Glutamatergic neuron (in vitro differentiated cells): ENCODE measurements around the gene ADA. TPM values are rescaled to one million over a fixed set of nuclear protein-coding genes. Genes with fewer than 3 reads are reported as not detected.

Source experiments
- DNase-seq: peaks from one replicate; pipeline ENCODE4 v3.0.0; 2022
- H3K27ac Mint-ChIP-seq: one replicate; pipeline ENCODE4 v1.8.0; 2020; ENCODE audit warnings: mild to moderate bottlenecking, mixed read lengths, inconsistent platforms; ENCODE audit not compliant: unreplicated experiment
- H3K27me3 Mint-ChIP-seq: one replicate; pipeline ENCODE4 v1.8.0; 2020; ENCODE audit warnings: mild to moderate bottlenecking, moderate library complexity, mixed read lengths, inconsistent platforms; ENCODE audit not compliant: unreplicated experiment
- H3K36me3 Mint-ChIP-seq: one replicate; pipeline ENCODE4 v1.8.0; 2020; ENCODE audit warnings: mild to moderate bottlenecking, mixed read lengths, inconsistent platforms; ENCODE audit not compliant: unreplicated experiment
- H3K4me1 Mint-ChIP-seq: one replicate; pipeline ENCODE4 v1.8.0; 2020; ENCODE audit warnings: mild to moderate bottlenecking, low read depth, mixed read lengths, inconsistent platforms; ENCODE audit not compliant: unreplicated experiment
- H3K4me3 Mint-ChIP-seq: one replicate; pipeline ENCODE4 v1.8.0; 2020; ENCODE audit warnings: mild to moderate bottlenecking, mixed read lengths, inconsistent platforms; ENCODE audit not compliant: unreplicated experiment
- H3K9me3 Mint-ChIP-seq: one replicate; pipeline ENCODE4 v1.8.0; 2020; ENCODE audit warnings: mild to moderate bottlenecking, moderate library complexity, mixed read lengths, inconsistent platforms; ENCODE audit not compliant: unreplicated experiment
- total RNA-seq: library from RNA; stranded (reverse); fragmentation: NEBNext Ultra II Directional; extraction: Animal tissue kit (Norgen Biotek cat#: 25700); gene quantifications from one replicate; pipeline ENCODE4 v1.2.1, GENCODE V29; 2021; ENCODE audit not compliant: unreplicated experiment
- TF ChIP-seq, protein P1 (sequence below): fragments of 200-600 bp; sonication (generic); IDR thresholded peaks from one replicate; pipeline ENCODE4 v1.5.0; 2021; ENCODE audit not compliant: partially characterized antibody, unreplicated experiment

Gene ADA
- total RNA-seq, 1 donor from 2014 or later, result 3.1 TPM

DNA sequence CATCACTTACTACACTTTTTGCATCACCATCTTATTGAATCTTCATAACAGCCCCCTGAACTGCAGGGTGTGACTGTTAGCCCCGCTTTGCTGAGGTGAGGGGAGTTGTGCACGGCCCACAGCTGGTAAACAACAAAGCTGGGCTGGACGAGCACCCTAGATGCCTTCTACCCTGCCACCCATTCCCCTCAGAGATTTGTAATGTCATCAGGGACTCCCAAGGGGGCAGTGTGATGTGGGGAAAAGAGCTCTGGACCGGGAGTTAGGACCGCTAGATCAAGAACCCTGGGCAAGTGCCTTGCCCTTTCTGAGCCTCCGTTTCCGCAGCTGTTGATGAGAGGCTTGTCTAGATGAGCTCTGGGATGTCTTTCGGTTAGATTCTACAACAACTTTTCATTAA is 48.2 kb downstream of the ADA start:
- no peak overlapping the region for H3K4me3 Mint-ChIP-seq
- no peak overlapping the region for H3K27ac Mint-ChIP-seq
- no peaks in the 10 kb centered on the region for H3K9me3 Mint-ChIP-seq
- peaks cover 5% of the 10 kb centered on the region for H3K36me3 Mint-ChIP-seq
- TF ChIP-seq, protein P1, sequence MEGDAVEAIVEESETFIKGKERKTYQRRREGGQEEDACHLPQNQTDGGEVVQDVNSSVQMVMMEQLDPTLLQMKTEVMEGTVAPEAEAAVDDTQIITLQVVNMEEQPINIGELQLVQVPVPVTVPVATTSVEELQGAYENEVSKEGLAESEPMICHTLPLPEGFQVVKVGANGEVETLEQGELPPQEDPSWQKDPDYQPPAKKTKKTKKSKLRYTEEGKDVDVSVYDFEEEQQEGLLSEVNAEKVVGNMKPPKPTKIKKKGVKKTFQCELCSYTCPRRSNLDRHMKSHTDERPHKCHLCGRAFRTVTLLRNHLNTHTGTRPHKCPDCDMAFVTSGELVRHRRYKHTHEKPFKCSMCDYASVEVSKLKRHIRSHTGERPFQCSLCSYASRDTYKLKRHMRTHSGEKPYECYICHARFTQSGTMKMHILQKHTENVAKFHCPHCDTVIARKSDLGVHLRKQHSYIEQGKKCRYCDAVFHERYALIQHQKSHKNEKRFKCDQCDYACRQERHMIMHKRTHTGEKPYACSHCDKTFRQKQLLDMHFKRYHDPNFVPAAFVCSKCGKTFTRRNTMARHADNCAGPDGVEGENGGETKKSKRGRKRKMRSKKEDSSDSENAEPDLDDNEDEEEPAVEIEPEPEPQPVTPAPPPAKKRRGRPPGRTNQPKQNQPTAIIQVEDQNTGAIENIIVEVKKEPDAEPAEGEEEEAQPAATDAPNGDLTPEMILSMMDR, result no peak
- no peak for DNase-seq
- H3K4me1 Mint-ChIP-seq, result no peaks in the 10 kb centered on the region
- peaks cover 2% of the 10 kb centered on the region for H3K27me3 Mint-ChIP-seq

DNA sequence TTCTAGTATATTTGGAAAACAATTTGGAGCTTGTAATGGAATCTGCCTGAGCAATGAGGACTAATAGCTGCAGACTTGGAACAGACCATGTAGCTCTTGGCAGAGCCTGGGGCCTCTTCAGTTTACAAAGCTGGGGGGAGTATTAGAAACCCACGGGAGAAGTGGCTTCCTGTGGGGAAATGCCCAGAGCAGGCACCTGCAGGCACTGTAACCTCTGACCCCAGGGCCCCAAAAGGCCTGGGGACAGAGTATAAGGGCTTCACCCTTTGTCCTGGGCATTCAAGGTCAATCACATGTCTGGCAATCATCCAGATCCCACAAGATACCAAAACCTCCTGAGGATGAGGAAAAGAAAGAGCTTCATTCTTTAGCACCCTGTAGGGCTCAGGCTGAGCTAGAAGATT is 49.7 kb downstream of the ADA start:
- peaks cover 2% of the 10 kb centered on the region for H3K27me3 Mint-ChIP-seq

DNA sequence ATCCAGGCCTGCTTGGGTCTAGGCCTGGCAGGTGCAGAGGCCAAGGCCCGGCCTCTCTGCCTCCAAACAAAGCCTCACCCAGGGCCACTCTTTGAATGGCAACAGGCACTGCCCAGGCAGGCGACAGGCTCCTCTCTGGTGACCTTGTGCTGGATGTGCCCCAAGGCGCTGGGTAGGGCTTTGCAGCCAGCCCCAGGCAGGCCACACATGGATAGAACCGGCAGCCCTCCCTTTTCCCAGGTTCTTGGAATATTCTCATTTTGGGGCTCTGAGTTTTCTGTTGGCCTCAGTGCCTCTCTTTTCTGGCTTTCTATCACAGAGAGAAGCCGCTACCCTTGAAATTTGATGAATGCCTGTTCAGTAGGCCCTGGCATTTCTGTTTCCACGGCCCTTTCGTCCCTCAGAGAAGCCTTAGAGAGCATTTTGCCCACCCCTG is 50.2 kb downstream of the ADA start:
- Mint-ChIP-seq H3K27ac (no peak overlapping the region), H3K27me3 (peaks cover 2% of the 10 kb centered on the region), H3K4me3 (no peak overlapping the region), H3K36me3 (peaks cover 5% of the 10 kb centered on the region), H3K4me1 (peaks cover 4% of the 10 kb centered on the region), H3K9me3 (no peaks in the 10 kb centered on the region)
- no peak for DNase-seq
- TF ChIP-seq, protein P1, result no peak

More for the DNA sequence above, 49.7 kb downstream of the ADA start:
- peaks cover 4% of the 10 kb centered on the region for H3K4me1 Mint-ChIP-seq
- H3K9me3 Mint-ChIP-seq, result no peaks in the 10 kb centered on the region
- TF ChIP-seq, protein P1, result no peak
- H3K4me3 Mint-ChIP-seq, result no peak overlapping the region
- peaks cover 5% of the 10 kb centered on the region for H3K36me3 Mint-ChIP-seq
- H3K27ac Mint-ChIP-seq, result no peak overlapping the region
- no peak for DNase-seq

DNA sequence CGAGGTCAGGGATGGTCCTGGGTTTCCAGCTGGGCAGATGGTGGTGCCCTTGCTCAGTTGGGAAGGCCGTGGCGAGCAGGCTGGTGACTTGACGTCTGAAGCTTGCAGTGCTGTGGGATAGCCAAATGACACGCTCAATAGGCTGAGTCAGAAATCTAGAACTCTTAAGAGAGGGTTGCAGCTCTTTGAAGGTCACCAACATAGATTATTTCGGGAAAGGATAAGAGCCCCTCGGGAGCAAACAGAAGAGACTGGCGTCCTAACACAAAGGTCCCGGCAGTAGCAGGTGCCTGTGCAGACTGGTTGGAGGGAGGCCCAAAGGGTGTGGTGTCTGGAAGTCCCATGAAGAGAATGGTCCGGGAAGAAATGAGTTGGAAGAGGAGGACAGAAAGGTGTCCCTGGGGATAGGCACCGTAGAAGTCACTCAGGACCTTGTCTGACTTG is 50.7 kb downstream of the ADA start:
- peaks cover 2% of the 10 kb centered on the region for H3K27me3 Mint-ChIP-seq
- peaks cover 4% of the 10 kb centered on the region for H3K4me1 Mint-ChIP-seq
- no peak overlapping the region for H3K4me3 Mint-ChIP-seq
- H3K9me3 Mint-ChIP-seq, result no peaks in the 10 kb centered on the region
- no peak overlapping the region for H3K27ac Mint-ChIP-seq
- DNase-seq, result no peak
- H3K36me3 Mint-ChIP-seq, result peaks cover under 1% of the 10 kb centered on the region
- TF ChIP-seq, protein P1, result no peak

DNA sequence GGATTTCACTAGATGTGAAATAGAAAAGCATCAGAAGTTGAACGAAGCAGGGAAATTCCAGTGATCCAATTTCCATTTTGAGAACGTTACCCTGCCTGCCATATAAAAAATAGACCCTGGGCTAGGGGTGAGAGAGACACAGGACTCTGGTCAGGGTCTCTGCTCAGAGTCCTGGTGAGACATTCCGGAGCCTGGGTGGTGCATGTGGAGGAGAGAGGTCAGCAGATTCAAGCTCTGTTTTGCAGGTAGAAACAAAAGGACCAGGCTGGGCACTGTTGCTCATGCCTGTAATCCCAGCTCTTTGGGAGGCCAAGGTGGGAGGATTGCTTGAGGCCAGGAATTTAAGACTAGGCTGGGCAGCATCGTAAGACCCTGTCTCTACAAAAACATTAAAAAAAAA is 51.2 kb downstream of the ADA start:
- Mint-ChIP-seq H3K9me3 (no peaks in the 10 kb centered on the region), H3K4me1 (peaks cover 4% of the 10 kb centered on the region), H3K36me3 (no peaks in the 10 kb centered on the region), H3K27me3 (peaks cover 2% of the 10 kb centered on the region), H3K4me3 (no peak overlapping the region), H3K27ac (no peak overlapping the region)
- TF ChIP-seq, protein P1, result no peak
- DNase-seq, result no peak
